Fibroblast of skin of abdomen (primary cell): Measurements from ENCODE around the gene DEFB119. TPM values are rescaled to one million over a fixed set of nuclear protein-coding genes. Genes with fewer than 3 reads are reported as not detected.
"Not testable (repeated sequence)": the region's sequence is repeated elsewhere in the genome, so short reads cannot be mapped to it uniquely, and the experiment has no call there.

Source experiments
- DNase-seq: peaks from one replicate; pipeline ENCODE4 v3.0.0-alpha.2; 2013
- polyA plus RNA-seq, 2 experiments: library from polyadenylated mRNA; unstranded; fragments of 120-200 nt; gene quantifications; one replicate each; pipeline ENCODE4 v1.2.1, GENCODE V29; 2013; ENCODE audit not compliant: insufficient read length in 2 of 2

The DEFB119 gene, protein sequence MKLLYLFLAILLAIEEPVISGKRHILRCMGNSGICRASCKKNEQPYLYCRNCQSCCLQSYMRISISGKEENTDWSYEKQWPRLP
- not detected for polyA plus RNA-seq (2013, experiment 1 of 2; ENCODE audit: insufficient read length)
- not detected for polyA plus RNA-seq (2013, experiment 2 of 2; ENCODE audit: insufficient read length)

DNA sequence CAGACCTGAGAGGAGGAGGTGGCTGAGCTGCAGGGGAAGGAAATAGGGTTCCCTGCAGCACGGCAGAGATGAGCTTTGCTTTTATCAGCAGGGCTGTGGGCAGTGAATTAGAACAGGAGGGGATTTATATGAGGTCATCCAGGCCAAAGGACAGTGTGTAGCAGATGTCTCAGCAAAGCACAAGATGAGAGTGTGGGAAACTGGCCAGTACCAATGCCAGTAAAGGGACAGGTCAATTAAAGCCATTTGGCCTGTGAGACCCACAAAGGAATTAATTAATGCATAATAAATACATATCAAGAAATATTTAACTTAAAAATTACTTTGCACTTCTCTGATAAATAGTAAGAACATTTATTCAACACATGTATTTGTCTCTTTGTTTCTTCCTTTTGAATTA, at the start of gene DEFB119:
TSS of gene DEFB119 (minus strand) at position 101 of the 400 bp plus-strand sequence. CDS start 107 bp downstream, outside the sequence.
- no peak for DNase-seq

DNA sequence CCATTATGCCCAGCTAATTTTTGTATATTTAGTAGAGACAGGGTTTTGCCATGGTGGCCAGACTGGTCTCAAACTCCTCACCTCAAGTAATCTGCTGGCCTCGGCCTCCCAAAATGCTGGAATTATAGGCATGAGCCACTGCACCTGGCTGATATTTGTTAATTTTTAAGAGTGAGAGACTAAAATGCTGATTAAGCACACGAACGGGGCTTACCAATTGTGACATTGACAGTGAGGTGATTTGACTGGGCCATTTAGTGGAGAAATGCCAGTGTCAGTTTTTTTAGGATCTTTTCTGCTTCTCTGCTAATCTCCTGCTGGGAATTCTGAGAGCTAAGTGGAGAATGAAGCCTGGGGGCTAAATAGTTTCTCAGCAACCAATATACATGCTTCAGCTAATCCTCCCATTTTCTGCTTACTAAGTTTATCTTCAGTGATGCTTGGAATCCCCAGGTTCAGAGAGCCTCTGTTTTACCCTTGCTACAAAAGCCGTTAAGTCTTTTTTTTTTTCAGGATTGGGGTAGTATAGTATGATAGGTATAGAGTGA, 40.3 kb upstream of the DEFB119 start:
- DNase-seq, result no peak

DNA sequence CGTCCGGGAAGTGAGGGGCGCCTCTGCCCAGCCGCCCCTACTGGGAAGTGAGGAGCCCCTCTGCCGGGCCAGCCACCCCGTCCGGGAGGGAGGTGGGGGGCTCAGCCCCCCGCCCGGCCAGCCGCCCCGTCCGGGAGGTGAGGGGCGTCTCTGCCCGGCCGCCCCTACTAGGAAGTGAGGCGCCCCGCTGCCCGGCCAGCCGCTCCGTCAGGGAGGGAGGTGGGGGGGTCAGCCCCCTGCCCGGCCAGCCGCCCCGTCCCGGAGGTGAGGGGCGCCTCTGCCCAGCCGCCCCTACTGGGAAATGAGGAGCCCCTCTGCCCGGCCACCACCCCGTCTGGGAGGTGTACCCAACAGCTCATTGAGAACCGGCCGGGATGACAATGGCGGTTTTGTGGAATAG, 37.2 kb upstream of the DEFB119 start:
- not testable (repeated sequence) for DNase-seq

DNA sequence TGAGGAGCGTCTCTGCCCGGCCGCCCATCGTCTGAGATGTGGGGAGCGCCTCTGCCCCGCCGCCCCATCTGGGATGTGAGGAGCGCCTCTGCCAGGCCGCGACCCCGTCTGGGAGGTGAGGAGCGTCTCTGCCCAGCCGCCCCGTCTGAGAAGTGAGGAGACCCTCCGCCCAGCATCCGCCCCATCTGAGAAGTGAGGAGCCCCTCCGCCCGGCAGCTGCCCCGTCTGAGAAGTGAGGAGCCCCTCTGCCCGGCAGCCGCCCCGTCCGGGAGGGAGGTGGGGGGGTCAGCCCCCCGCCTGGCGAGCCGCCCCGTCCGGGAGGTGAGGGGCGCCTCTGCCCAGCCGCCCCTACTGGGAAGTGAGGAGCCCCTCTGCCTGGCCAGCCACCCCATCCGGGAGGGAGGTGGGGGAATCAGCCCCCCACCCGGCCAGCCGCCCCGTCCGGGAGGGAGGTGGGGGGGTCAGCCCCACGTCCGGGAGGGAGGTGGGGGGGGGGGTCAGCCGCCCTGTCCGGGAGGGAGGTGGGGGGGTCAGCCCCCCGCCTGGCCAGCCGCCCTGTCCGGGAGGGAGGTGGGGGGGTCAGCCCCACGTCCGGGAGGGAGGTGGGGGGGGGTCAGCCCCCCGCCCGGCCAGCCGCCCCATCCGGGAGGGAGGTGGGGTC, 36.6 kb upstream of the DEFB119 start:
- DNase-seq, result not testable (repeated sequence)

DNA sequence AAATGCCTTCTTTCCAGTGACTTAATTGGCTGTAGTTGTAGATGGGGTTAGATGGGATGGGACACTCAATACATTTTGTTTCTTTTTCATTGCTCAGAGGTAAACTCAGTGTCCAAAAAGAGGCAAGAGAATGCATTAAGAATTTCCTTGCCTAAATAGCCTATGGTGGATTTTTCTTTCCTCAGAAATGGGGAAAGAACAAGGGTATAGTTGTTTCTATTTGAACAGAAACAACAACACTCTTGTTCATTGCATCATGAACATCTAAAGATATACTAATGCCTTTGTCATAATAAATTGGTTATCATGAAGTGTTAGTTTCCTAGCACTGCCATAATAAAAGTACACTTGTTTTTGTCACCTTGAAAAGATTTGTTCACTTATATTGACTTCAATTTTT, 35.4 kb upstream of the DEFB119 start:
- DNase-seq, result no peak

DNA sequence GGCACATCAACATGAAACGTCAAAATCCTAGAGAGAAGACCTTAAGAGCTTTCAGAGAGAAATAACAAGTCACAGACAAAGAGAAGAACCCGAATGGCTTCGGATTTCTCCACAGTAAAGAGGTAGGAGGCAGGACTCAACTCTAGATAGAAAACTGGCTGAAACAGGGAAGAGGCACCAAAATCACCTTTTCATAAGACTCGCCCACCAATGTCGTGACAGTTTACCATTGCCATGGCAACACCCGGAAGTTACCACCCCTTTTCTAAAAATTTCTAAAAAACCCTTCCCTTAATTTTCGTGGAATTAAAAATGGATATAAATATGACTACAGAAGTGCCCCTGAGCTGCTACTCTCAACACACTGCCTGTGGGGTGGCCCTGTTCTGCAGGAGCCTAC, 27.9 kb upstream of the DEFB119 start:
- no peak for DNase-seq

DNA sequence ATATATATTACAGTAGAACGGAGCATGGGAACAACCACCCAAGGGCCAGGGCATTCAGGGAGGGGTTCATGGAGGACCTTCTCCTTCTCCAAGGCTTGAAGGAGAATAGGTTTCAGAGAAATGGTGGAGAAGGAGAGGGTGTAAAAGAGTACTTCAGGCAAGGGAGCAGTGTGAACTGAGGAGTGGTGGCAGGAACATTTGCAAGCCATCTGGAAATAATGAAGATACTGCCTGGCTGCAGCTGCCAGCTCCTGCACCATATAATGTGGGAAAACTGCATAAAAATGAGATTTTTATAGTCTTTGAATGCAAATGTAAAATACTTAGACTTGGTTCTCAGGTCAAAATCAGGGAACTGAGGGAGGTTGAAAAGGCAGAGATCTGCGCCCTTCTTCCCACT, 25.3 kb upstream of the DEFB119 start:
- DNase-seq, result no peak

DNA sequence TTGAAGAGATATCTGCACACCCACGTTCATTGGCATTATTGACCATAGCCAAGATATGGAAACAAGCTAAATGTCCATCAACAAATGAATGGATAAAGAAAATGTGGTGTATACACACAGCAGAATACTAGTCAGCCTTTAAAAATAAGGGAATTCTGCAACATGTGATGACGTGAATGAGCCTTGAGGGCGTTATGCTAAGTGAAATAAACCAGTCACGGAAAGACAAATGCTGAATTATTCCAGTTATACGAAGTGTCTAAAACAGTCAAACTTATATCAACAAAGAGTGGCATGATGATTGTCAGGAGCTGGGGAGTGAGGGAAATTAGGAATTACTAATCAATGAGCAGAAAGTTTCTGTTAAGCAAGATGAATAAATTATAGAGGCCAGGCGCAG, 24.0 kb upstream of the DEFB119 start:
- DNase-seq, result no peak

DNA sequence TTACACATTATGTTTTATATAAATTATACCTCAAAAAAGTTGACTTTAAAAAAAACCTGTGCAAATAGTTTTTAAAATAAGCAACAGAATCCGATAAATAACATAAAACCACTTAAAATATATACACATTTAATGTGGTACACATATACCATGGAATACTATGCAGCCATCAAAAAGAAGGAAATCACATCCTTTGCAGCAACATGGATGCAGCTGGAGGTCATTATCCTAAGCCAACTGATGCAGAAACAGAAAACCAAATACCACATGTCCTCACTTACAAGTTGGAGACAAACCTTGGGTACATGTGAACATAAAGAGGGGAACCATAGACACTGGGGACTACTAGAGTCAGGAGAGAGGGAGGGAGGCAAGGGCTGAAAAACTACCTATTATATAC, 19.6 kb upstream of the DEFB119 start:
- DNase-seq, result no peak

DNA sequence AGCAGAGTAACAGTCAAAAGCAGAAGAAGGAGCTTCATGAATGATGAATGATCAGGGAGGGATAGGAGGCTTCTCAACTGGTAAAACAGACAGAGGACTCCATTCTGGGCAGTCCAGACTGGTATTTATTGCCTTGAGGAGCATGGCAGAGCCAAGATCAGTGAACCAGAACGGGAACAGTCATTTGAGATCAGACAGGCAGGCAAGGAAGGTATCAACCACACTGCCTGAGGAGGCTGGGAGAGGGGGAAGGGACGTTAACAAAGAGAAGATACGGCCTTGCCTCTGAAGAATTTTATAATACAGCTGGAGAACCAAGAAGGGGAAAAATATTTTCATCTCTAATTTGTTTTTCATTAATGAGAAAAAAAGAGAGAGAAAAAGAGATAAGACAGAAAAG, 15.7 kb upstream of the DEFB119 start, which contains the start of gene DEFB121:
TSS of gene DEFB121 (minus strand) at position 101 of the 400 bp plus-strand sequence. CDS start at position 38, 63 bp downstream.
- DNase-seq, result no peak

DNA sequence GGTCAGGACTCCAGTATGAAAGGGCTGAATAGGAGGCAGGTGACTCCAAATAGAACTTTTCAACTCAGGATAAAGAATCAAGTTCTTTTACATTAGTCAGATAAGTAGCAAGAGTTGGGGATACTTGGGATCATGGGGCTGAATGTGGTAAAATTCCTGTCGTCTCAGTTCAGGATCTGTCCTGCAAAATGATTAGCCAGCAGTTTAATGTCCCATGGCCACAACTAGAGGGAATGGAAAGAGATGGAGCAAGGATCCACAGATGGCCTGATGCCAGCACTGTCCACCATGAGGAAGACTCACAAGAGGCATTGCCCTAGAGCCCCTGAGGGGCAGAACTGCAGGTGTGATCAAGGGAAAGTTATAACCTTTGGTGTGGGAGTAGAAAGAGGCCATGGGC, 13.5 kb upstream of the DEFB119 start:
- no peak for DNase-seq

DNA sequence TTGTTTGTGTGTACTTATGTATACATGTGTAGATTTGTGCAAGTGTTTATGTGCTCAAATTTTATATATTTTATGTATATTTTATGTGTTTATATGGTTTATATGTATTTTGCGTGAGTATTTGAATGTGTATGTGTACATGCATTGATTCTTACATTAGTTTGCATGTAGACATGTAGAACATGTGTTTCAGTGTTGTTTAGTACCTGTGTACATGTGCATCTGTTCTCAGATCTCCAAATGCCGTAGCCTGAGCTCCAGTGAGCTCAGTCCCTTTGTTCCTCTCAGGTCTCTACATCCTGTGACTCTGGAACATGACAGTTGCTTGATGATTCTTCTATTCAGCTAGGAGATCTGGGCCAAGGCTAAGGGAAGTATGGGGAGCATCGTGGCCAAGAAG, 4.5 kb upstream of the DEFB119 start:
- DNase-seq, result no peak

DNA sequence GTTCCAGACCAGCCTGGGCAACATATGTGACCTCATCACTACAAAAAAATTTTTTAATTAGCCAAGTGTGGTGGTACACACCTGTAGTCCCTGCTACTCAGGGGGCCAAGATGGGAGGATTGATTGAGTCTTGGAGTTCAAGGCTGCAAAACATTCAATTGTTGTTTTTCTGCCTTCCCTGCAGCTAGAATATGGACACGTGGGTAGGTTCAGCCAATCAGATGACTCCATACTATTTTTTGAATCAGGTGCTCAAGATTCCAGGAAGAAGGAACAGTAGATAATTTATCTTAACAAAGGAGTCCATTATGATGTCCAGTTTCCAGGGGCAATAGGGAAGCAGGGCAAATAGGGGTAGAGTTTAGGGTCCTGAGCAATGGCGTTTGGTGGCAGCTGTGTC, 2.4 kb upstream of the DEFB119 start:
- no peak for DNase-seq

DNA sequence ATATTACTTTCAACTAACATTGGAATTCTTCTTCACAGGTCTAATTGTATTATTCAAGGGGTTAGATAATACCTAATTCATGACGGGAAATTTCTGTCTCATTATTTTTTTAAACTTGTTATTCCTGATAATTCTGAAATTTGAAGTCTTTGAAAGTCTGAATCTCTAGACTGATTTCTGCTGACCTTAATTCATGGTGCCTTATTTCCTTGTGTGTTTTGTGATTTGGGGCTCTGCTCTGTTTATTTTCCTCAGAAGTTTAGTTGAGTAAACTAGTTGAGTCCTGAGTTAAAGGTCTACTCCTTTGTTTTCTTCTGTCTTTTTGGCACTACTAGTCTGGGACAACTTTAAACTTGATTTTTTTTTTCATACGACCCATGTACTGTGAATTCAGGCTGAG, 16.0 kb downstream of the DEFB119 start:
- no peak for DNase-seq

DNA sequence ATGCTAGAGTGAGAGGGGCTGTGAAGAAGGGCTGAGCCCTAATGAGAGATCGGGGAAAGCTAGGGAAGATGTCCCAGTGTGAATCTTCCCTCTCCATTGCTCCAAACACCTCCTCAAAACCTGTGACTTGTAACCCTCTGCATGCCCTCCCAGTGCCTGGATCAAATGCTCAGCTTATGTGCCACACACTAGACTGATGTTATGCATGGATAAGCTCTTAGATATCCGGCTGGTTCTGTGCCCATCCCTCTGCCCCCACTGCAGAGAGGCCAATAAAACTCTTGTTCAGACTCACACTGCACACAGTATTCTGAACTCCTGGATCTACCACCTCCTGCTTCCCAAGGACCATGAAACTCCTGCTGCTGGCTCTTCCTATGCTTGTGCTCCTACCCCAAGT, 22.1 kb downstream of the DEFB119 start, which contains the start of gene DEFB118:
TSS of gene DEFB118 (plus strand) at position 301 of the 400 bp plus-strand sequence. CDS start at position 351, 50 bp downstream.
- no peak for DNase-seq

DNA sequence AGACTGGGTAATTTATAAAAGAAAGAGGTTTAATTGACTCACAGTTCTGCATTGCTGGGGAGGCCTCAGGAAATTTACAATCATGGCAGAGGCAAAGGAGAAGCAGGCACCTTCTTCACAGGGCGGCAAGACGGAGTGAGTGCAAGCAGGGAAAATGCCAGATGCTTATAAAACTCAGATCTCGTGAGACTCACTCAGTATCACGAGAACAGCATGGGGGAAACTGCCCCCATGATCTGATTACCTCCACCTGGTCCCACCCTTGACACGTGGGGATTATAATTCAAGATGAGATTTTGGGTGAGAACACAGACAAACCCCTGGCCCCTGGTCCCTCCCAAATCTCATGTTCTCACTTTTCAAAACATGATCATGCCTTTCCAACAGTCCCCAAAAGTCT, 26.1 kb downstream of the DEFB119 start:
- DNase-seq, result not testable (repeated sequence)

DNA sequence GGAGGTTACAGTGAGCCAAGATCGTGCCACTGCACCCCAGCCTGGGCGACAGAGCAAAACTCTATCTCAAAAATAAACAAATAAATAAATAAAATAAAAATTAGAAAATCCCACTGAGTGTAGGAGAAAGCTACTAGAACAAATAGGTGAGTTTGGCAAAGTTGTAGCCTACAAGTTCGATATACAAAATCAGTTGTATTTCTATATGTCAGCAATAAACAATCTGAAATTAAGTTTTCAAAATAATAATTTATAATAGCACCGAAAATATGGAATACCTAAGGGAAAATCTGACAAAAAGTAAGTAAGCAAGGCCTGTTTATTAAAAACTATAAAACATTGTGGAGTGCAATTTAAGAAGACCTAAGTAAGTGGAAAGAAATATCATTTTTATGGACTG, 27.1 kb downstream of the DEFB119 start:
- no peak for DNase-seq

DNA sequence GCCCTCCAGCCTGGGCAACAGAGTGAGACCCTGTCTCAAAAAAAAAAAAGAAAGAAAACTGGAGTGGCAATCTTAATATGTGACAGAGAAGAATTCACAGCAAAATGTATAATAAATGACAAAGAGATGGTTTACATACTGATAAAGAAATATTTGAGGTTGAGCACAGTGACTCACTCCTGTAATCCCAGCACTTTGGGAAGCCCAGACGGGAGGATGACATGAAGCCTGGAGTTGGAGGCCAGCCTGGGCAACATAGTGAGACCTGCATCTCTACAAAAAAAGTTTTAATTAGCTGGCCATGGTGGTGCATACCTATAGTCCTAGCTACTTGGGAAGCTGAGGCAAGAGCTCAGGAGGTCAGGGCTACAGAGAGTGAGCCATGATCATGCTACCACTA, 34.4 kb downstream of the DEFB119 start:
- no peak for DNase-seq

DNA sequence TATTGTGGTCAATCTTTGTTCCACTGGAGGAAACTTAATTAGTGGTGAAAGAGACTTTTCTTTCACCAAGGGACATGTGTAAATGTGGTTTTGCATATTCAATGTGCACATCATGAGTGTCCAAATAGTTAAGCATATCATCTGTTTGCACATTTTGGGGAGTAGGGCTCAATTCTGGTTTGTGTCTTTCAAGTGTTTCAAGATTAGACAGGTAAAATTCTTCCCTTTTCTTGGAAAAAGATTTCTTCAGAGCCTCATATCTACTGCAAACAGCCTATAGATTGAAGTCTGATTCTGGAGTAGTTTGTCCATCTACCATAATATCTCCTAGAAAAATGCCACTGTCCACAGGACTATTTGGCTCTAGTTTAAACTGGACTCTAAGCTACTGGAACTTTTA, 48.9 kb downstream of the DEFB119 start:
- DNase-seq, result no peak

DNA sequence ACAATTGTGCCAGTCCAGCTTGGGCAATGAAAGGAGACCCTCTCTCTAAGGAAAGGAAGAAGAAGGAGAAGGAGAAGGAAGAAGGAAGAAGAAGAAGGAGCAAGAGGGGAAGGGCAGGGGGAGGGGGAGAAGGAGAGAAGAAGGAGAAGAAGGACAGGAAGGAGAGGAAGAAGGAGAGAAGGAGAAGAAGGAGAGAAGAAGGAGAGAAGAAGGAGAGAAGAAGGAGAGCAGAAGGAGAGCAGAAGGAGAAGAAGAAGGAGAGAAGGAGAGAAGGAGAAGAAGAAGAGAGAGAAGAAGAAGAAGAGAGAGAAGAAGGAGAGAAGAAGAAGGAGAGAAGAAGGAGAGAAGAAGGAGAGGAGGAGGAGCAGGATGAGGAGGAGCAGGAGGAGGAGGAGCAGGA, 59.5 kb downstream of the DEFB119 start:
- no peak for DNase-seq
